Epithelial cell of proximal tubule (primary cell): ENCODE data around the gene PPIF. TPM values are rescaled to one million over a fixed set of nuclear protein-coding genes. Genes with fewer than 3 reads are reported as not detected.
"Not testable (repeated sequence)": the region's sequence is repeated elsewhere in the genome, so short reads cannot be mapped to it uniquely, and the experiment has no call there.

Source experiments
- DNase-seq: peaks from one replicate; pipeline ENCODE4 v3.0.0-alpha.2; 2011; ENCODE audit warnings: low read depth
- H3K4me3 ChIP-seq: 2 replicates; pipeline ENCODE4 v1.5.1; 2011; ENCODE audit warnings: low read depth, mild to moderate bottlenecking, low read length
- total RNA-seq: library from RNA; depleted of rRNA; stranded (reverse); fragments of >200 nt; gene quantifications from 2 replicates; pipeline ENCODE4 v1.2.3, GENCODE V29; 2015
- TF ChIP-seq, protein P1 (sequence below): conservative IDR thresholded peaks from 2 replicates; pipeline ENCODE4 v1.5.1; 2012; ENCODE audit warnings: low read depth, mild to moderate bottlenecking, low read length

The PPIF gene
- total RNA-seq, 1 donor from 2014 or later = 62.0 TPM

DNA sequence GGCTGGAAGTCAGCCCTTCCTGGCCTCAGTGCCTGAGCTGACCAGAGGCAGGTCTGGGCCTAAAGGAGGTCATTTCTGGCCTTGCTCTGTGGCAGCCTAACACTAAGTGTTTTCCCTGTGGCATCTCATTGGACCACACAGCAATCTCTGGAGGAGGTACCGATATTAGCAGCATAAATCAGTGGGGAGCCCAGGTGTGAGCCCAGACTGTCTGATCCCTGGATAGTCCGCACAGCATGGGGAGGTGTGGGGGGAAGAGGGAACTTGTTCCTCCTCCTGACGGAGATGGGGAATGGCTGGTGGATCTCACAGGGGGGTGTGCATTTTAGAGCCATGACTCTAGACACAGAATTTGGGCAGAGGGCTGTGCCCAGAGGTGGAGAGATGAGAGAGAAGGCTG, 11.0 kb upstream of the PPIF start:
- DNase-seq = no peak
- no peak overlapping the region for H3K4me3 ChIP-seq
- TF ChIP-seq, protein P1, sequence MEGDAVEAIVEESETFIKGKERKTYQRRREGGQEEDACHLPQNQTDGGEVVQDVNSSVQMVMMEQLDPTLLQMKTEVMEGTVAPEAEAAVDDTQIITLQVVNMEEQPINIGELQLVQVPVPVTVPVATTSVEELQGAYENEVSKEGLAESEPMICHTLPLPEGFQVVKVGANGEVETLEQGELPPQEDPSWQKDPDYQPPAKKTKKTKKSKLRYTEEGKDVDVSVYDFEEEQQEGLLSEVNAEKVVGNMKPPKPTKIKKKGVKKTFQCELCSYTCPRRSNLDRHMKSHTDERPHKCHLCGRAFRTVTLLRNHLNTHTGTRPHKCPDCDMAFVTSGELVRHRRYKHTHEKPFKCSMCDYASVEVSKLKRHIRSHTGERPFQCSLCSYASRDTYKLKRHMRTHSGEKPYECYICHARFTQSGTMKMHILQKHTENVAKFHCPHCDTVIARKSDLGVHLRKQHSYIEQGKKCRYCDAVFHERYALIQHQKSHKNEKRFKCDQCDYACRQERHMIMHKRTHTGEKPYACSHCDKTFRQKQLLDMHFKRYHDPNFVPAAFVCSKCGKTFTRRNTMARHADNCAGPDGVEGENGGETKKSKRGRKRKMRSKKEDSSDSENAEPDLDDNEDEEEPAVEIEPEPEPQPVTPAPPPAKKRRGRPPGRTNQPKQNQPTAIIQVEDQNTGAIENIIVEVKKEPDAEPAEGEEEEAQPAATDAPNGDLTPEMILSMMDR = no peak

DNA sequence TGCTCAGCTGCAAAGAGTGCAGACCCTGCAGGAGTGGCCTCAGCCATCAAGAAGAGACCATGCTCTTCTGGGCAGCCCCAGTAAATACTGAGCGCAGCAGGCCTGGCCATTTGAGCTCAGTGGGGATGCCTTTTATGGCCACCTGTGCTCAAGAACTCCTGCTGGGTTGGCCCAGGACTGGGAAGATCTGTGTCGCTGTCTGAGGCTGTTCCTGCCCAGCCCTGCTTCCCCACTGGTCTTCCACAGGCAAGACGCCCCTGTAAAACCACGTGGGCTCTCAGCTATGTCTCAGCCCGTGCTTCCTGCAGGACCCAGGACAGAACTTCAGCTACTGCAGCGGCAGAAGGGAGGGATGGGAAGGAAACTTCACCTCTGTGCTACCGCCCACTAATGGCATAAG, 10.5 kb upstream of the PPIF start:
- TF ChIP-seq, protein P1 = no peak
- DNase-seq = no peak
- H3K4me3 ChIP-seq = no peak overlapping the region

DNA sequence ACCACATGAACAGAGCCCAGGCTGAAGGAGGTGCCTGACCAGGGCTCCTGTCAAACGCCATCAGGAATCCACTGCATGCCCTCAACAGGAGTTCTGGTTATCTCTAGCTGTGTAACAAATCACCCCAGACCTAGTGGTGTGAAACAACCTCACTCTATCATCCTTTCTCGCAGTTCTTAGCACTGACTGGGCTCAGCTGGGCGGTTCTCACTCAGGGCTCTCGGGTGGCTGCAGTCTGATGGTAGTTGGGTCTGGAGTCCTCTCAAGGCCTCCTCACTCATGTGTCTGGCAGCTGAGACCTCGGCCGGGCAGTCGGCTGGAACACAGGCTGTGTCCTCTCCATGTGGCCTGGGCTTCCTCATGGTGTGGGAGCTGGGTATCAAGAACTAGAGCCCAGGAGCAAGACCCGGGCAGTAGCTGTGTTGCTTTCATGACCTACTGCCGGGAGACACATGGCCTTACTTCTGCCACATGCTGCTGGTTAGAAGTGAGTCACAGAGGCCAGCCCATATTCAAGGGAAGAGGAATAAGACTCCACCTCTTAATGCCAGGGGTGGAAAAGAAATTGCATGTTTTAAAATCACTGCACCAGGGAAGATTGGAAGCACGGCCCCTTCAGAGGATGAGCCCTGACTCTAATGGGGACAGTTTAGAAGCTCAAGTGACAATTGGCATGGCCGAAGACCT, 9.3 kb upstream of the PPIF start:
- not testable (repeated sequence) for H3K4me3 ChIP-seq, DNase-seq

DNA sequence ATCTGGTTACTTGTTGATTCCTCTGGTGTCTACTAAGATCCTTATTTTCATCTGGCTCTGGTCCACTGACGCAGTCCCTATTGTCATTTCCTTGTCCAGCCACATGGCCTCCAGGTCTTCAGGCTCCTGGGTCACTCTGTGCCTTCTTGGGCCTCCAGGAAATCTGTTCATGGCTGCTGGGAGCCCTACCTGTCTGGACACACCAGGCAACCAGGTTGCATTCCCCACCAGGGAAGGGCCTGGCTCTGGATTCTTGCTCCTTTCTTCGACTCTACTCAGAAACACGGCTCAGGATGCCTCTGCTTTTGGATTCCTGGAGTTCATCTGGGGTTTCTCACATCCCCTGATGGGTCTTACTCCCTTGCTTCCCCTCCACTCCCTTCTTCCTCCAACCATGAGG, 8.0 kb upstream of the PPIF start:
- TF ChIP-seq, protein P1 = no peak
- no peak for DNase-seq
- H3K4me3 ChIP-seq = no peak overlapping the region

DNA sequence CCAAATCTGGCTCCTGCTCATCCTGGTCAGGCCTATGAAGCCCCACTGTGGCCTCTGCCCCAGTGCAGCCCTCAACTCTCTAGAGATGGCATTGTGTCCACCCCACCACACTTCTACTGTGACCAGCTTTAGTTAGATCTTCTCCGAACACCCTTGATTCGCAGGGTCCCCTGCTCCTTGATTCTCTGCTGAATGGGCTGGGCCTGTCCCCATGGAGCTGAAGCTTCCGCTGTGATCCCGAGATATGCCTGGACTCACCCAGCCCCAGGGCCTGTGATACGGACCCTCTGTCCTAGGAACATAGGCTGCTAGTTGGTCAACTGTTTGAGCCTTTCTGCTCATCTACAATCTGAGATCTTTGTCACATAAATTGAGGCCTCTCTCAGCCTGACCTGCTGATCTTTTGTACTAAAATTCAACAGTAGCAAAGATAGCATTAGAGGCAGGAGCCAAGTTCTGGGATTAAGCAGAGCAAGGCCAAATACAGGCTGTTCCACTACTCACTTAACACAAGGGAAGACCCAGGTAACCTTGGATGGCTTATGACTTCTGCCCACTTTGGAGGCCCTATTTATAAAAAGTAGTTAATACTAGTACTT, 6.5 kb upstream of the PPIF start:
- H3K4me3 ChIP-seq = no peak overlapping the region
- TF ChIP-seq, protein P1 = no peak
- DNase-seq = no peak

DNA sequence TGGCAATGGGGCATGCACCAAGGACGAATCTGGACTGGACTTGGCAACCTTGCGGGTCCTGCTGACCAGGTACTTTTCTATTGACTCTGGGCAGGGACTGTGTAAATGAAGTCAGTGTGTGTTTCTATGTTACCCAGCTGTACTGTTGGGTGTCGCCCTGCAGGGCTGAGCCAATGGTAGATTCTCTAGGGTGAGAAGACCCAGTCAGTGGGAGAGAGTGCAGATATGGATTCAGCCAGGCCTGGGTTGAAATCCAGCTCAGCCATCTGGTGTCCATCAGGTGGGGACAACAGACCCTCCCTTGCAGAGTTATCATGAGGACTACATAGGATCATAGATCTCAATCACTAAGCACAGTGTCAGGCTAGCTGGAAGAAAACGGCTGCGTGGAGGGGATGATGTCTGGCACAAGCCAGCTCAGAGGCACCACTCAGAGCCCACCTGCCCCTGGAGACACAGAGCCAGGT, 4.9 kb upstream of the PPIF start:
- no peak overlapping the region for H3K4me3 ChIP-seq
- no peak for DNase-seq
- TF ChIP-seq, protein P1 = no peak

DNA sequence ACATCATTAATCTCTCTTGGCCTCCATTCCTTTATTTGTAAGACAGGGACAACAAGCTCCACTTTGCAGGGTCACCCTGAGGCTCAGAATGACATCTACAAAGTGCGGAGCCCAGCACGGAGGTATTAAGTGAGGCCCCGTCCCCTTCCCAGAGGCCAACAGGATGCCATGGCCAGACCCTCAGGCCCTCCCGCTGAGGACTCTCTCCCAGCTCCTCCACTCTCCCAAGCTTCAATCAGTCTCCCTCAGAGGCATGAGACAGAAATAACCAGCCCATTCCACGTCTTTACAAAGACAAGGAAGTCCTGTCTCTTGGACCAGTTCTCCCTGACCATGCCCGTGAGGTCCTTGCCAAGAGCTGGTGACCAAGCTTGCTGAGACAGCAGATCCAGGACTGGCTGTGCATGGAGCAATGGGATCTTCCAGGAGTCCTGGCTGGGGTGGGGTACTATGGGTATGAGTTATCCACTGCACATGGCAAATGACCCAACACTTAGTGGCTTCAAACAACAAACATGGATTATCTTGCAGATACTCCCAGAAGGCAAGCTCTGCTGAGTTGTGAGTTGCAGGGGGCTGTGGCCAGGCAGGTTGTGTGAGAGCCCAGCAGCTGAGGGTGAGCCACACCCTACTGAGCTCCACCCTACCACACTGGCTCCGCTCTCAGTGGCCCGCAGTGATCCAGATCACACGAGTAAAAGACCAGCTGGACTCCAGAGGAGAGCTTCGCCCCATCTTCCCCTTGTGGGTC, 4.3 kb upstream of the PPIF start:
- H3K4me3 ChIP-seq = no peak overlapping the region
- TF ChIP-seq, protein P1 = no peak
- no peak for DNase-seq
